ENCODE results near the gene MYO5C.

MYO5C gene

GRCh38 chr15:52277575-52277974 lies 18.0 kb downstream of the MYO5C start:
- no peak for TF ChIP-seq CTCF (IDR thresholded peaks at IDR 0.05; ENCODE audit: extremely low read depth, missing control alignments)

GRCh38 chr15:52276256-52276770 lies 19.3 kb downstream of the MYO5C start:
- TF ChIP-seq CTCF (IDR thresholded peaks at IDR 0.05; ENCODE audit: extremely low read depth, missing control alignments) = no peak
- DNase-seq (ENCODE audit: low spot score) = no peak

More at GRCh38 chr15:52277575-52277974, 18.0 kb downstream of the MYO5C start:
- DNase-seq (ENCODE audit: low spot score) = no peak

- no peak for DNase-seq (ENCODE audit: low spot score)
- no peak for TF ChIP-seq CTCF (IDR thresholded peaks at IDR 0.05; ENCODE audit: extremely low read depth, missing control alignments)
Observed at GRCh38 chr15:52263563-52264282, 31.9 kb downstream of the MYO5C start.

GRCh38 chr15:52262364-52262763 lies 33.2 kb downstream of the MYO5C start:
- no peak for TF ChIP-seq CTCF (IDR thresholded peaks at IDR 0.05; ENCODE audit: extremely low read depth, missing control alignments)
- no peak for DNase-seq (ENCODE audit: low spot score)

- peak; percentile 80 for DNase-seq (ENCODE audit: low spot score)
- TF ChIP-seq CTCF (IDR thresholded peaks at IDR 0.05; ENCODE audit: extremely low read depth, missing control alignments) = peak; percentile 1
Observed at GRCh38 chr15:52261498-52262242, 33.9 kb downstream of the MYO5C start.

GRCh38 chr15:52261026-52261425 lies 34.6 kb downstream of the MYO5C start:
- no peak for DNase-seq (ENCODE audit: low spot score)
- TF ChIP-seq CTCF (IDR thresholded peaks at IDR 0.05; ENCODE audit: extremely low read depth, missing control alignments) = no peak

GRCh38 chr15:52259503-52259902 lies 36.1 kb downstream of the MYO5C start:
- TF ChIP-seq CTCF (IDR thresholded peaks at IDR 0.05; ENCODE audit: extremely low read depth, missing control alignments) = no peak
- no peak for DNase-seq (ENCODE audit: low spot score)
